Mucosa of stomach (tissue), 1 donor: ENCODE measurements around the gene LRRC32.

Experiments used
- H3K27me3 ChIP-seq: one replicate; pipeline ENCODE4 v1.7.0; 2013; ENCODE audit warnings: mild to moderate bottlenecking, low read length; ENCODE audit not compliant: control insufficient read depth, insufficient read depth
- H3K36me3 ChIP-seq: one replicate; pipeline ENCODE4 v1.7.0; 2013; ENCODE audit warnings: low read length; ENCODE audit not compliant: control insufficient read depth, insufficient read depth
- H3K4me1 ChIP-seq: one replicate; pipeline ENCODE4 v1.7.0; 2013; ENCODE audit warnings: mild to moderate bottlenecking, low read length; ENCODE audit not compliant: control insufficient read depth, insufficient read depth
- H3K4me3 ChIP-seq: one replicate; pipeline ENCODE4 v1.7.0; 2013; ENCODE audit warnings: low read length
- H3K9ac ChIP-seq: one replicate; pipeline ENCODE4 v1.7.0; 2013; ENCODE audit warnings: mild to moderate bottlenecking, low read length, moderate library complexity
- H3K9me3 ChIP-seq: one replicate; pipeline ENCODE4 v1.7.0; 2013; ENCODE audit warnings: mild to moderate bottlenecking, low read length, moderate library complexity; ENCODE audit not compliant: control insufficient read depth
- donor health status: Pancreatic carcinoma.

The LRRC32 gene

DNA sequence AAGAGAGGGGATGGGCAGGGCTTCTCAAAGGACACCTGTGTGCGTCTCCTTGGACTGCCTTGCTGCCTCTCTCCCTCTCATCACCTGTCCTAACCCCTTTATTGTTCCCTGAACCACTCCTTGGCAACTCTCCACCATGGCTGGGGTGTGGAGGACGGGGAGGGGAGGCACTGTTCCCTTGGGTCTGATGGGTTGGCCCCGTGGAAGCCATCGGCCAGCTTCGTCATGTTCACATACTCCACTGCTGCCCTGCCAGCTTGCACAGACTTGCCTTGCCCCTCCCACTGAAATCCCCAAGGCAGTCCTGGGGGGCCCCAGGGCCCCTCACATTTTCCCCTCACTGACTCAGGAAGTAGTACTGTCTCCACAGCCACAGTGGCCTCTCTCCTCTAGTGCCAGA lies 36.1 kb upstream of the LRRC32 start:
- no peak overlapping the region for H3K9ac ChIP-seq
- H3K9me3 ChIP-seq: no peaks in the 10 kb centered on the region
- H3K4me1 ChIP-seq: no peaks in the 10 kb centered on the region

DNA sequence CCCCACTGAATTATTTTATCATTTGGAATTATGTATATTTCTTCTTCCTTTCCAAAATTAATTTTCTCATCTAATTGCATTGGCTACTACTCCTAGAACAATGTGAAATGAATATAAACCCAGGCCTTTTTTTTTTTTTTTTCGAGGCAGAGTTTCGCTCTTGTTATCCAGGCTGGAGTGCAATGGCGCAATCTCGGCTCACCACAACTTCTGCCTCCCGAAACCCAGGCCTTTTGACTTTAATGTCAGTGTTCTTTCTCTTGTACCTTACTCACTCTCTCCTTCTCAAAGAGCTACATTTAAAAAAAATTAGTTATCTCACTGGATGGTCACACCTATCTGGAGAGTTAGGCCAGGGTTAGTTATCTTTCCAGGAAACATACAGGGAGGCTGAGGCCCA lies 35.3 kb upstream of the LRRC32 start:
- H3K4me1 ChIP-seq: no peaks in the 10 kb centered on the region
- no peak overlapping the region for H3K4me3 ChIP-seq
- no peaks in the 10 kb centered on the region for H3K9me3 ChIP-seq
- no peak overlapping the region for H3K9ac ChIP-seq
- H3K36me3 ChIP-seq: no peaks in the 10 kb centered on the region
- no peaks in the 10 kb centered on the region for H3K27me3 ChIP-seq

More for the DNA sequence above, 36.1 kb upstream of the LRRC32 start:
- Histone ChIP-seq H3K27me3 (no peaks in the 10 kb centered on the region), H3K36me3 (no peaks in the 10 kb centered on the region), H3K4me3 (no peak overlapping the region)

DNA sequence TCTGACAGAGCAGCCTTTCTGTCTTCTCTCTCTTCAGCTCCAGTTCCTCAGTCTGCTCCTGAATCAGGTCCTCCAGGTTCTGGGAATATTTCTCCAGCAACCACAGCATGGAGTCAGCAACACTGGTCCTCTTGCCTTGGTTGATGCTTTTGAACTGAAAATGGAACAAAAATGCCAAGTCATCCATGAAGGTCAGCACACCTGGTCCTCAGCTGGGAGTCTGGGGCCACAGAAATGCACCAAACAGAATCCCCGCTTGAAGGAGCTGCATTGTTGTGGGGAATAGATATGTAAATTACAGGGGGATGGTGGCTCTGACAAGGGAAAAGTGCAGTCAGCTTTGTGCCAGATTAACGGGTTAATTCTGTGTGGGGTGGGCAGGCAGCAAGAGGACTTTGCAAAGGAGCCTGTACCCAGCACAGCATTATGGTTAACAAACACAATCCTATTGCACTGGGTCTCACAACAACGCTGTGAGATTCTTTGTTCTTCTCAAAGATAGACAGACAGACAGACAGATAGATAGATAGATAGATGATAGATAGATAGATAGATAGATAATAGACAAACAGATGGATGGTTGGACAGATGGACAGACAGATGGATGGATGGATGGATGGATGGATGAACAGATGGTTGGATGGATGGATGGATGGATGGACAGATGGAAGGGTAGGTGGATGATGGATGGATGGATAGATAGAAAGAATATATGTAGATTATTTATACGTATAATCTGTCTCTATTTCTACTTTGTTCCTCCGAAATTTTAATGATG lies 33.8 kb upstream of the LRRC32 start:
- H3K4me1 ChIP-seq: no peaks in the 10 kb centered on the region
- H3K9me3 ChIP-seq: no peaks in the 10 kb centered on the region
- no peak overlapping the region for H3K9ac ChIP-seq
- no peak overlapping the region for H3K4me3 ChIP-seq
- H3K27me3 ChIP-seq: no peaks in the 10 kb centered on the region
- no peaks in the 10 kb centered on the region for H3K36me3 ChIP-seq

DNA sequence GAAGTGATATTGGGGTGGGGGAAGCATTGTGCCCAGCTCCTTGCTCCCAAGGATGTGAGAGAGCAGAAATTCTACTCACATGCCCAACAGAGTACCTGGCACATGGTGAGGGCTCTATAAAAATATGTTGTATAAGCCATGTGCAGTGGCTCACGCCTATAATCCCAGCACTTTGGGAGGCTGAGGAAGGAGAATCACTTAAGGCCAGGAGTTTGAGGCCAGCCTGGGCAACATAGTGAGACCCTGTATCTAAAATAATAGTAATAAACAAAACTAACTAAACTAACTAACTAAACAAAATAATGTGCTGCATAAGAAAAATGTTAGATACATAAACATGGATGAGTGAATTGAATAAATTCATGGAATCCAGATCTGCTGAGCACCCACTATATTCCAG lies 33.2 kb upstream of the LRRC32 start:
- Histone ChIP-seq H3K4me1 (no peaks in the 10 kb centered on the region), H3K9ac (no peak overlapping the region), H3K36me3 (no peaks in the 10 kb centered on the region), H3K4me3 (no peak overlapping the region), H3K9me3 (no peaks in the 10 kb centered on the region), H3K27me3 (no peaks in the 10 kb centered on the region)

DNA sequence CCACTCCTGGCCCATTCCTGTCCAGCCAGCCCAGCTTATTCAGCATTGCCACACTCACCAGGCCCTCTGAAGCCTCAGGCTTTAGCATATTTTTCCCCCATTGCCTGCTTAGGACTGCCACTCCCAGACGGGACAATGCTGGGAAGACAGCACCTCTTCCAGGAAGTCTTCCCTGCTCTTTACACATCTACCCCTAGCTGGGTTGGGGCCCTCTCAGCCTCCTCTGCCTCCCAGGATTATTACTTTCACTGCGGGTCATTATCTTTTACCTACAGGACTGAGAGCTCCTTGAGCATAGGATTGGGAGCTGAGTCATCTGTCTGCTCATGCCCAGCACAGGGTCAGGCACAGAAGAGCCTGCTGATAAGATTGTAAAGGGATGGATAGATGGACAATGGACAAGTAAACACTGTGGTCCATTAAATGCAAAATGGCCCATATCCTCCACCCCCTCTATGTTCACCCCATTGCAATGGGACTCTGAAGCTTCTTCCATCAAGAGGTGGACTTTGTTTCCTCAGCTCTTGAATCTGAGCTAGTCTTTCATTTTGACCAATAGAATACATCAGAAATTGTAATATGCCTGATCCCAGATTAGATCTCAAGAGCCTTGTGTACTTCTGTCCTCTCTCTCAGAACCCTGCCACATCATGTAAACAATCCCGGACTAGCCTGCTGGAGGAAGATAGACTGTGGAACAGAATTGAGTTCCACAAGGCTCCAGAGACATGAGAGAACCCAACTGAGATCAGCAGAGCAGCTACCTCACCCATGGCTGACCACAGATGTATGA lies 32.0 kb upstream of the LRRC32 start:
- H3K36me3 ChIP-seq: no peaks in the 10 kb centered on the region
- no peak overlapping the region for H3K9ac ChIP-seq
- no peaks in the 10 kb centered on the region for H3K4me1 ChIP-seq
- no peaks in the 10 kb centered on the region for H3K9me3 ChIP-seq
- no peak overlapping the region for H3K4me3 ChIP-seq
- no peaks in the 10 kb centered on the region for H3K27me3 ChIP-seq

- Histone ChIP-seq H3K4me3 (no peak overlapping the region), H3K9me3 (no peaks in the 10 kb centered on the region), H3K4me1 (no peaks in the 10 kb centered on the region), H3K27me3 (no peaks in the 10 kb centered on the region), H3K9ac (no peak overlapping the region), H3K36me3 (no peaks in the 10 kb centered on the region)
Observed at GRCh38 chr11:76701294-76702040, 30.9 kb upstream of the LRRC32 start.

DNA sequence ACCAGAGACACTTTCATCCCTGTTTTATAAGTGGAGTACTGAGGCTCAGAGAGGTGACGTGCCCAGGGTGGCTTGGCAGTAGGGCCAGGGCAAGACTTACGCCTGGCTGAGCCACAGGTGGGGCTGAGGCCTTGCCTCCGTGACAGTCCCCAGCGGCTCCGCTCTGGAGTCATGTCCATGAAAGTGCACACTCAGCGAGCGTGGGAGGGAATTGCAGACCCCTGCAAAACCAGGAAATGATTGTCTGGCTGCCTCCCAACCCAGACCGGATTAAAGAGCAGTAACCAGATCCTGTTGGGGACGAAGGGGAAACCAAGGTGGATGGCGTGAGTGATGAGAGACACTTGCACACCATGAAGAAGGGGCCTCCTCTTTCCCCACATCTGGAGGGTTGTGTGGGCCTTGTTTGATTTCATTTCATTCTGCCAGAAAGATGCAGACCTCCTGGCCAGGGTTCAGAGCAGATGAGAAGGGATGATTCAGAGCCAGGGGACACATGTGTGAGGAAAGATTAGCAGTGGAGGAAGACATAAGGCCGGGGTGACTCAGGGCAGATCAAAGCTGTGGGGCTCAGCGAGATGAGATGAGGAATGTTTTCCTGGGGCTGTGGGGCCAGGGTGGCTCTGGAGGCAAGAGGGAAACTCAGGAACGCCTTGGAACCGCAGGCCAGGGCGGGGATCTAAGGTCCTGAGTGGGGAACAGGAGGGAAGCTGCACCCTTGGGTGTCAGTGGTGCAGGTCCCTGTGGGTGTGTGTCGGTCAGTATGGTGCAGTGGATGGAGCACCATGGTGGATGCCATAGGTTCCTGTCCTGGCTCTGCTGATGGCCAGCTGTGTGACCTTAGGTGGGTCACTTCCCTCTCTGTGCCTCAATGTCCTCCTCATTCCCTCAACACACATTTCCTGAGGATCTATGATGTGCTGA lies 29.9 kb upstream of the LRRC32 start:
- Histone ChIP-seq H3K27me3 (no peaks in the 10 kb centered on the region), H3K9ac (no peak overlapping the region), H3K4me3 (no peak overlapping the region), H3K9me3 (no peaks in the 10 kb centered on the region), H3K36me3 (no peaks in the 10 kb centered on the region), H3K4me1 (no peaks in the 10 kb centered on the region)

GRCh38 chr11:76699451-76700091 lies 29.0 kb upstream of the LRRC32 start:
- H3K27me3 ChIP-seq: no peaks in the 10 kb centered on the region
- no peak overlapping the region for H3K9ac ChIP-seq
- no peak overlapping the region for H3K4me3 ChIP-seq
- no peaks in the 10 kb centered on the region for H3K36me3 ChIP-seq
- no peaks in the 10 kb centered on the region for H3K4me1 ChIP-seq
- no peaks in the 10 kb centered on the region for H3K9me3 ChIP-seq

DNA sequence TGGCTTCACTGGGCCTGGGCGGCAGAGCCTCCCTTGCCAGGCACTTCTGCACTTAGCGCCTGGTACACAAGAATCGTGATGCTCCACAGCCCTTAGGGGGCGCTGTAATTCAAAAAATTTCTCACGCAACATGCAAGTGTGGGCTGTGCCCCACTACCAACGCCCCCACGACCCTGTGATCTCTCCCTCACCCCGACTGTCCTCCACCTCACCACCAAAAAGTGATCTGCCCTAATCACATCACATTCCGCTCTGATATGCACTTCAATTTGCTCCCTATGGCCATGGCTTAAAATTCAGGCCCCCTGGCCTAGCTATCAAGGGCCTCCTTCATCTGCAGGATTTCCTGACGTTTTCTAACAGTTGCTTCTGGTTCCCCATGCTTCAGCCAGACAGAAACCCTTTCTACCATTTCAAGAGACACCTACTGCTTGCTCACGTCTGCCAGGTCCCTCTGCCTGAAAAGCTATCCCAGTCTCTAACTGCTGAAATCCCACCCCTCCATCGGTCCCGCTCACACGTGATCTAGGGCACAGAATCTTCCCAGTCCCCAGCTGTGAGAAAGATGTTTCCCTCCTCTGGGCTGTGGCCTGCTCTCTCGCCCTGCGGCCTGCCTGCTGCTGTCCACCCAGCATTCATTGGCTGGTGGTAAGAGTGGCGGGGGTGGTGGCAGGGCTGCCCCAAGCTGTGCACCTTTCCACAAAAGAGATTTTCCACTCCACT lies 27.9 kb upstream of the LRRC32 start:
- Histone ChIP-seq H3K9ac (no peak overlapping the region), H3K4me1 (no peaks in the 10 kb centered on the region), H3K36me3 (no peaks in the 10 kb centered on the region), H3K4me3 (no peak overlapping the region), H3K27me3 (no peaks in the 10 kb centered on the region), H3K9me3 (no peaks in the 10 kb centered on the region)

DNA sequence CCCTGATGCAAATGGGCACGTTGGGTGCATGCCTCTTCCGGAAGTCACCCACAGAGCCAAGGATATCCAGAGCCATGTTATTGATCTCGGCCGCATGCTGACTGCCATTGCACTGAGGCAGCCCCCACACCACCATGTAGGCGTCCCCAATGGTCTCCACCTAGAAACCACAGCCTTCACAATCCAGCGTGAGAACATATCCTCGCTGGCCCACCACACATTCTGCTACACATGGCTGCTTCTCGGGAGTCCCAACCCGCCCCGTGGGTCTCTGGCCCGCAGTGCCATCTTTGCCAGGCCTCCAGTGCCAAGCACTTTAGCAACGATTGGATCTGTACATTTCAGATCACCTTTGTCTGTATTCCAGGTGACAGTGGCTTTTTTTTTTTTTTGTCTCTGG lies 26.2 kb upstream of the LRRC32 start:
- H3K9me3 ChIP-seq: no peaks in the 10 kb centered on the region
- no peaks in the 10 kb centered on the region for H3K27me3 ChIP-seq
- H3K4me1 ChIP-seq: no peaks in the 10 kb centered on the region
- H3K9ac ChIP-seq: no peak overlapping the region
- no peaks in the 10 kb centered on the region for H3K36me3 ChIP-seq
- no peak overlapping the region for H3K4me3 ChIP-seq
